Measurements from ENCODE around the gene TP63.

DNA sequence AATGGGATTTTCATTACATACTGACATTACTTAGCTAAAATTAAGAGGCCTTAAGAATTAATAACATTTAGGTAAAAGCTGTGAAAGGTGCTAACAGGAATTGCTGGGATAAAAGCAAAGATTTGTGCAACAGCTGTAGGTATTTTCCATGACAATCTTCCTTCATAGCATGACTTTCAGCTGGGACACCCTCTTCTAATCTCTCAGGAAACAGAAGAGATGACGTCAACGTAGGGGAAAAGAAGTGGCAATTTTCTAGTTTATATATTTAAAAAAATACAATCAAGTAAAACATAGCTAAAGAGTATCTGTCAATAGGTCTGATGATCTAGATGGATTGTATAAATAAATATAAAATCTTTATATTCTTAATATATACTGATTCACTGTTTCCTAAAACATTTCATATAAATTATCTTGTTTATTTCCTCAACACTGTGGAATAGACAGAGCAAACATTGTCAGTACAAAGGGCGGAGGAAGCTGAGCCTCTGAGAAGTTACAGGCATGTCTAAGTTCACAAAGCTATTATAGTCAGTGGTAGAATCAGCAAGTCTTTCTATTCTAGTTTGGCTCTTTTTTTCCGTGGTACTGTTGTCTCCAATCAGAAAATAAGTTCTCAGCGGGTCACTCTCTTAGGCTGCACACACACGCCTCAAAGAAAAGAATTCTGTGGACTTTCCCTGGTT is 272.5 kb downstream of the TP63 start:
- TF ChIP-seq, protein P1, sequence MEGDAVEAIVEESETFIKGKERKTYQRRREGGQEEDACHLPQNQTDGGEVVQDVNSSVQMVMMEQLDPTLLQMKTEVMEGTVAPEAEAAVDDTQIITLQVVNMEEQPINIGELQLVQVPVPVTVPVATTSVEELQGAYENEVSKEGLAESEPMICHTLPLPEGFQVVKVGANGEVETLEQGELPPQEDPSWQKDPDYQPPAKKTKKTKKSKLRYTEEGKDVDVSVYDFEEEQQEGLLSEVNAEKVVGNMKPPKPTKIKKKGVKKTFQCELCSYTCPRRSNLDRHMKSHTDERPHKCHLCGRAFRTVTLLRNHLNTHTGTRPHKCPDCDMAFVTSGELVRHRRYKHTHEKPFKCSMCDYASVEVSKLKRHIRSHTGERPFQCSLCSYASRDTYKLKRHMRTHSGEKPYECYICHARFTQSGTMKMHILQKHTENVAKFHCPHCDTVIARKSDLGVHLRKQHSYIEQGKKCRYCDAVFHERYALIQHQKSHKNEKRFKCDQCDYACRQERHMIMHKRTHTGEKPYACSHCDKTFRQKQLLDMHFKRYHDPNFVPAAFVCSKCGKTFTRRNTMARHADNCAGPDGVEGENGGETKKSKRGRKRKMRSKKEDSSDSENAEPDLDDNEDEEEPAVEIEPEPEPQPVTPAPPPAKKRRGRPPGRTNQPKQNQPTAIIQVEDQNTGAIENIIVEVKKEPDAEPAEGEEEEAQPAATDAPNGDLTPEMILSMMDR (IDR thresholded peaks at IDR 0.05) = no peak
- TF ChIP-seq POLR2A (IDR thresholded peaks at IDR 0.05) = no peak
